ENCODE measurements around the gene KCTD15. TPM values are rescaled to one million over a fixed set of nuclear protein-coding genes. Genes with fewer than 3 reads are reported as not detected.

The KCTD15 gene
- total RNA-seq, 1 experiment from 2014 or later: 45.7 TPM

GRCh38 chr19:33859016-33859415 is 62.3 kb downstream of the KCTD15 start:
- DNase-seq (ENCODE audit: low spot score): no peak

GRCh38 chr19:33860312-33861090 is 63.8 kb downstream of the KCTD15 start:
- no peak for DNase-seq (ENCODE audit: low spot score)

GRCh38 chr19:33861950-33862349 is 65.3 kb downstream of the KCTD15 start:
- no peak for DNase-seq (ENCODE audit: low spot score)

- DNase-seq (ENCODE audit: low spot score): no peak
These were observed 66.3 kb downstream of the KCTD15 start for GRCh38 chr19:33862981-33863380.

- DNase-seq (ENCODE audit: low spot score): no peak
These were observed 66.8 kb downstream of the KCTD15 start for GRCh38 chr19:33863436-33863835.

GRCh38 chr19:33864311-33864850 is 67.7 kb downstream of the KCTD15 start:
- no peak for DNase-seq (ENCODE audit: low spot score)

GRCh38 chr19:33865306-33865705 is 68.6 kb downstream of the KCTD15 start:
- DNase-seq (ENCODE audit: low spot score): no peak

Other genes starting within 250 kb of the KCTD15 start
- 6.8 and 9.9 TPM in 2 replicates for gene CHST8, start 174.9 kb upstream of the KCTD15 start, total RNA-seq (2014; rRNA removed; shearing (Covaris generic))